Fibroblast of lung (primary cell): Measurements from ENCODE around the gene CLCF1. TPM values are rescaled to one million over a fixed set of nuclear protein-coding genes. Genes with fewer than 3 reads are reported as not detected.
A peak's percentile ranks its signal among the peaks of the same experiment; 100 is the strongest.

ENCODE experiments used
- DNase-seq, 2 donors: peaks; one replicate each; pipeline versions ENCODE4 v3.0.0 to v3.0.0-alpha.2; 2010; ENCODE audit warnings: low read depth in 2 of 2
- H2AFZ ChIP-seq: 2 replicates; pipeline ENCODE4 v1.5.1; 2012; ENCODE audit warnings: low read length, control low read depth, inconsistent platforms
- H3K27ac ChIP-seq: 2 replicates; pipeline ENCODE4 v1.5.1; 2011; ENCODE audit warnings: low read length, control low read depth; ENCODE audit not compliant: insufficient read depth
- H3K27me3 ChIP-seq: 2 replicates; pipeline ENCODE4 v1.5.1; 2011; ENCODE audit warnings: mild to moderate bottlenecking, low read length; ENCODE audit not compliant: control insufficient read depth, insufficient read depth
- H3K36me3 ChIP-seq: 2 replicates; pipeline ENCODE4 v1.5.1; 2011; ENCODE audit warnings: low read length; ENCODE audit not compliant: control insufficient read depth, insufficient read depth
- H3K4me1 ChIP-seq: 2 replicates; pipeline ENCODE4 v1.5.1; 2011; ENCODE audit warnings: low read length; ENCODE audit not compliant: control insufficient read depth, insufficient read depth; ENCODE audit errors: extremely low read depth
- H3K4me2 ChIP-seq: 2 replicates; pipeline ENCODE4 v1.5.1; 2011; ENCODE audit warnings: low read length, control low read depth; ENCODE audit not compliant: insufficient read depth; ENCODE audit errors: extremely low read depth
- H3K4me3 ChIP-seq, 4 experiments: fragments of 200-600 bp in 1 of 4; sonication (generic) in 1 of 4; replicated peaks in 1 of 4; 2 replicates each; pipeline ENCODE4 v1.5.1; 2011 to 2016; ENCODE audit warnings: low read length in 4 of 4, low read depth in 3 of 4, mild to moderate bottlenecking in 3 of 4, control low read depth in 2 of 4, inconsistent platforms in 1 of 4, mixed read lengths in 1 of 4; ENCODE audit not compliant: insufficient read depth in 1 of 4; ENCODE audit errors: control extremely low read depth in 1 of 4
- H3K79me2 ChIP-seq: 2 replicates; pipeline ENCODE4 v1.5.1; 2012; ENCODE audit warnings: mild to moderate bottlenecking, low read length, inconsistent platforms; ENCODE audit not compliant: control insufficient read depth, insufficient read depth
- H3K9ac ChIP-seq: 2 replicates; pipeline ENCODE4 v1.5.1; 2011; ENCODE audit warnings: mild to moderate bottlenecking, low read length, control low read depth; ENCODE audit not compliant: insufficient read depth
- H3K9me3 ChIP-seq: 2 replicates; pipeline ENCODE4 v1.5.1; 2012; ENCODE audit warnings: low read depth, low read length; ENCODE audit not compliant: control insufficient read depth, insufficient read depth
- H4K20me1 ChIP-seq: 2 replicates; pipeline ENCODE4 v1.5.1; 2011; ENCODE audit warnings: low read length; ENCODE audit not compliant: control insufficient read depth, insufficient read depth; ENCODE audit errors: extremely low read depth
- CTCF ChIP-seq, 2 donors: IDR thresholded peaks in 1 of 2; conservative IDR thresholded peaks in 1 of 2; 1 replicate in 1 of 2; 2 replicates in 1 of 2; pipeline ENCODE4 v1.5.1; 2011 to 2012; ENCODE audit warnings: low read length in 2 of 2, control low read depth in 1 of 2, inconsistent platforms in 1 of 2, low read depth in 1 of 2, mild to moderate bottlenecking in 1 of 2
- EZH2 ChIP-seq: IDR thresholded peaks from 2 replicates; pipeline ENCODE4 v1.5.1; 2012; ENCODE audit warnings: low read length, control low read depth, mild to moderate bottlenecking; ENCODE audit errors: missing control alignments
- polyA plus RNA-seq, 2 donors: library from polyadenylated mRNA; depleted of rRNA in 1 of 2; stranded (reverse) in 1 of 2; unstranded in 1 of 2; fragments of >200 nt; gene quantifications; 2 replicates each; pipeline ENCODE4 v1.2.1, GENCODE V29; 2011 to 2012; ENCODE audit warnings: missing spikeins in 1 of 2
- total RNA-seq: library from RNA; depleted of rRNA; stranded (reverse); fragments of >200 nt; gene quantifications from 2 replicates; pipeline ENCODE4 v1.2.1, GENCODE V29; 2014

CLCF1 gene
- total and polyA plus RNA-seq, 2 donors (not counting 1 experiment from before 2014, with no cell fraction given), result 2.3 to 6.0 TPM

DNA sequence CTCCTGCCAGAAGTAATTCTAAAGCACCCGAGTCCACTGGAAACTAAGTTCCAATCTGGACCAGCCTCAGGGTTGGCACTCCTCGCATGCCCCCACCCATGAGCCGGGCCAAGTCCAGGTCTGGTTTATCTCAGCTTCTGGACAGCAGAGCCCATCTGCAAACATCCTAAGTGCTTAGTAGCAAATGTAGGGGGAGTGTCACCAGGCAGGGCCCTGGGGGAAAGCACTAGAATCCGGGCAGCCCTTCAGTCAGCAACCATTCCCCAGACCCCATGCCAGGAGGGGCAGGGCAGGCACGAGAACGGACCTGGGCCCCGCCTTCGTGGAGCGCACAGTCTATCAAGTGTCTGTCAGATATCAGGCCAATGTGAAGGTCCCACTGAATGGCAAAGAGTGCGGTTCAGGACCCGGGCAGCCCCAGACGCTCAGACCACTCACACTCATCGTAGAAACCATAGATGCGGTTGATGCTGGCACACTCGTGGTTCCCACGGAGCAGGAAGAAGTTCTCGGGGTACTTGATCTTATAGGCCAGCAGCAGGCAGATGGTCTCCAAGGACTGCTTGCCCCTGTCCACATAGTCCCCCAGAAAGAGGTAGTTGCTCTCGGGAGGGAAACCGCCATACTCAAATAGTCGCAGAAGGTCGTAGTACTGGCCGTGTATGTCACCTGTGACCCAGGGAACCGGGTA is 27.0 kb upstream of the CLCF1 start:
- TF ChIP-seq EZH2, result no peak
- TF ChIP-seq CTCF (conservative IDR thresholded peaks at IDR 0.05 in 1 of 2, IDR thresholded peaks at IDR 0.05 in 1 of 2; ENCODE audit: low read depth in 1 of 2, low read length in 2 of 2), result no peak
- Histone ChIP-seq H3K4me2 (peak overlapping the region; percentile 94), H3K27me3 (no peaks in the 10 kb centered on the region), H2AFZ (no peak overlapping the region), H3K27ac (peak overlapping the region; percentile 89), H3K9ac (peak overlapping the region; percentile 86), H3K9me3 (no peaks in the 10 kb centered on the region), H3K79me2 (peaks cover 24% of the 10 kb centered on the region), H3K4me1 (peaks cover 6% of the 10 kb centered on the region), H3K36me3 (peaks cover 20% of the 10 kb centered on the region), H4K20me1 (no peaks in the 10 kb centered on the region), H3K4me3 (peak overlapping the region; percentile 80 to 99 (median 92))
- DNase-seq, result no peak

- peak overlapping the region; percentile 8 for H3K4me2 ChIP-seq
- no peak overlapping the region for H3K27ac ChIP-seq
- H3K79me2 ChIP-seq, result peaks cover 24% of the 10 kb centered on the region
- TF ChIP-seq CTCF (conservative IDR thresholded peaks at IDR 0.05 in 1 of 2, IDR thresholded peaks at IDR 0.05 in 1 of 2; ENCODE audit: low read depth in 1 of 2, low read length in 2 of 2) (no peak), EZH2 (no peak)
- peaks cover 6% of the 10 kb centered on the region for H3K4me1 ChIP-seq
- no peak for DNase-seq
- H3K4me3 ChIP-seq, result peak overlapping the region in 1 of 4 experiments; percentile 17
- no peak overlapping the region for H2AFZ ChIP-seq
- peak overlapping the region; percentile 16 for H3K9ac ChIP-seq
- H3K9me3 ChIP-seq, result no peaks in the 10 kb centered on the region
- H3K27me3 ChIP-seq, result no peaks in the 10 kb centered on the region
- peaks cover 20% of the 10 kb centered on the region for H3K36me3 ChIP-seq
- no peaks in the 10 kb centered on the region for H4K20me1 ChIP-seq
Observed at GRCh38 chr11:67398661-67399563, 25.5 kb upstream of the CLCF1 start.

GRCh38 chr11:67397986-67398660 is 24.7 kb upstream of the CLCF1 start:
- H3K4me2 ChIP-seq, result no peak overlapping the region
- TF ChIP-seq EZH2, result no peak
- TF ChIP-seq CTCF (conservative IDR thresholded peaks at IDR 0.05 in 1 of 2, IDR thresholded peaks at IDR 0.05 in 1 of 2; ENCODE audit: low read depth in 1 of 2, low read length in 2 of 2), result no peak
- H3K9me3 ChIP-seq, result no peaks in the 10 kb centered on the region
- H3K4me3 ChIP-seq, result no peak overlapping the region
- H3K4me1 ChIP-seq, result peaks cover 6% of the 10 kb centered on the region
- DNase-seq, result no peak
- peaks cover 24% of the 10 kb centered on the region for H3K79me2 ChIP-seq
- no peak overlapping the region for H3K9ac ChIP-seq
- H3K27me3 ChIP-seq, result no peaks in the 10 kb centered on the region
- no peaks in the 10 kb centered on the region for H4K20me1 ChIP-seq
- no peak overlapping the region for H2AFZ ChIP-seq
- peaks cover 20% of the 10 kb centered on the region for H3K36me3 ChIP-seq
- no peak overlapping the region for H3K27ac ChIP-seq
